HS-5 (cell line): ENCODE data around the gene PGGHG.

ENCODE experiments used
- DNase-seq: peaks from one replicate; pipeline ENCODE4 v3.0.0-alpha.2; 2012; ENCODE audit warnings: low read depth

PGGHG gene

DNA sequence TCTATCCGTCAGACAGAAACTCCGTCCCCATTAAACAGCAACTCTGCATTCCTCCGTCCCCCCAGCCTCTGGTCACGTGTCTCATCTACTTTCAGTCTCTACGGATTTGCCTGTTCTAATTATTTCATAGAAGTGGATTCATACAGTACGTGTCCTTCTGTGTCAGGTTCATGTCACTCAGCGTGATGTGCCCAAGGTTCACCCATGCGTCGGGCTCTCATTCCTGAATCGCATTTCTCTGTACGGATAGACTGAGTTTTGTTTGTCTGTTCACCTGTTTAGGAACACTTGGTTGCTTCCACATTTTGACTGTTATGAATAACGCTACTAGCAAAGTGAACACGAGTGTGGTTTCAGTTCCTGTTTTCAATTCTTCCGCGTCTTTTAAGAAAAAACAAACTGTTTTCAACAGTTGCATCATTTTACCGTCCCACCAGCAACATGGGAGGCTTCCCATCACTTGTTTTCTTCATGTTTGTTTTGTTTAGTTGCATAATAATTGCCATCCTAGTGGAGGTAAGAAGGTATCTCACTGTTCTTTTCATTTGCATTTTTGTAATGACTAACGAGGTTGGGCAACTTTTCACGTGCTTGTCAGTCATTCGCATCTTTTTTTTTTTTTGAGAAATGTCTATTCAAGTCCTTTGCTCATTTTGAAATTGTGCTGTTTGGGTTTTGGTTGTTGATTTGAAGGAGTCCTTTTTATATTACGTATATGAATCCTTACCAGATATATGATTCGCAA lies 19.6 kb upstream of the PGGHG start:
- no peak for DNase-seq

- no peak for DNase-seq
Observed at GRCh38 chr11:270451-271318, 18.2 kb upstream of the PGGHG start.

DNA sequence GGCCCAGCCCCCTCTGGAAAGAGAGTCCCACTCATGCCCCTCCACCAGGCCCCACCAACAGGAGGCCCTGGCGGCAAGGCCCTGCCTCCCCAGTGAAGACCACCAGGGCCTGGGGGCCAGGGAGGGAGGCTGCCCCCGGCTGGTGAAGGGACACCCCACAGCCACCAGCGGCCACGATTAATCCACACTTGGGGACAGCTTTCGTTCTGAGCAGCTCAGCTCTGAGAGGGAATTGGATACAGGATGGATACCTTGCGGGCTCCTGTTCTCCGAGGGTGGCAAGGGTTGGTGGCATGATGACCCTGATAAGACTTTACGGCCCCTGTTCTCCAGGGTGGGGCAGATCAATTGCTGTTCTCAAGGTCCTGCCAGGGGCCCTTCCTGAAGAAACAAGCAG lies 17.6 kb upstream of the PGGHG start:
- no peak for DNase-seq

GRCh38 chr11:272195-272930 lies 16.6 kb upstream of the PGGHG start:
- DNase-seq: no peak

DNA sequence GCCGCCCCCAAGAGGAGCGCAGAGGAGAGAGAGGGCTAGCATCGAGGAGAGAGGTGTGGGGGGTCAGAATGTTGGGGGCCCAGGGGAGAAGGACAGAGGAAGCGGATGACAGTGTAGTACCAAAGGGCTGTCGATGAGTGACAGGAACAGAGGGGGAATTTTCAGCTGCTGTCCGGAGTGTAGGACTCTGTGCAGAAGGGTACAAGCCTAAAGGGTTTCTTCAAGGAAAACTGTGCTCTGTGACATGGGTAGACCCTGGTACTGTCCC lies 16.1 kb upstream of the PGGHG start:
- no peak for DNase-seq

DNA sequence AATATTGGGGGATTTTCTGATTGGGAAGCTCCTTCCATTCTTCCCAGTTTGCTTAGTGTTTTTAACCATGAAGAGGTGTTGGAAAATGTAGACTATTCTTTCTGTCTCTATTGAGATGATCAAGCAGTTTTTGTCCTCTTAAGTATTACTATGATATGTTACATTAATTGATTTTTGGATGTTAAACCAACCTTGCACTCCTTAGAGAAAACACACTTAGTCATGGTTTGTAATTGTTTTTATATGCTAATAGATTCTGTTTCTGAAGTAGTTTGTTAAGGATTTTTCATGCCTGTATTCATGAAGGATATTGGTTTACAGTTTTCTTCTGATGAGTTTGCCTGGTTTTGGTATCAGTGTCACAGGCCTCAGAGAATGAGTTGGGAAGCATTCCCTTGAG lies 12.7 kb upstream of the PGGHG start:
- DNase-seq: no peak

DNA sequence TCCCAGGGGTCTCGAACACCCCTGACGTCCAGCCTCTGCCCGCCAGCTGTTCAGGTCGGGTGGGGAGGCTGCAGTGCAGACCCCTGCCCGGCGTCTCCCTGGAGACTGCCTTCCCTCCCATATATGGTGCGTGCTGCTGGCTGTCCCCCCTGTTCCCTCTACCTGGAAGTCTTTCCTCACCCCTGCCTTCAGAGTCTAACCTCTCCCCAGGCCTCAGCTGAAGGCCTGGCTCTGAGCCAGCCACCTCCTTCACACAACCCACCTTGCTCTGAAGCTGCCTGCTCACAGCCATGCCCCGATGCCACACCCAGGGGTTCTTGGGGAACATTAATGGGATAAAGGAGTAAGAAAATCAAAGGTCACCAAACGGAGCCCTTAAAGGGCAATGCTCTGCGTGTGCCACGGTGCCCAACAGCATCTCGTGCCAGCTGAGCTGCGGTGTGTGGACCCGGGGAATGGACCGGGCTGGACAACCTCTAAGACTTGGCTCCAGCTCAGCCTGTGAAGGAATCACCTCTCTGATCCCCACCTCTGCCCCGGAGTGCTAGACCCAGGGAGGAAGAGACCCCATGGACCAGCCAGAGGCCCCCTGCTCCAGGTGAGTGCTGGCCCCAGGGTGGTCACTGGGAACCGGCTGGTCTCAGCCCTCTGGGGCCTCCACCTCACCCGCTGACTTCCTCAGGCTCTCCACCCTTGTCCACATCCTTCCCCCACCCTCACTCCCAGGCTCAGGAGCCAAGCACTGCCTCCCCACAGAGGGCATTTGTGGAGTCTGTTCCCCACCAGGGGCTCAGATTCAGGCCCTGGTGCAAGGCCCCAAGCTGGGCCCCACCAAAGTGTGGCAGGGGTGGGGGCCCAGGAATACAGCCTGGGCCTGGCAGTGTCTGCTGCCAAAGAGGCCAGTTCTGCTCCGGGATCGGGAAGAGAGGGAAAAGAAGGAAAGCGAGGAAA lies 10.7 kb upstream of the PGGHG start, which contains the start of gene NLRP6:
NLRP6 (plus strand) TSS at position 407 of the 951 bp plus-strand sequence; CDS start at position 570, 163 bp downstream.
- no peak for DNase-seq

DNA sequence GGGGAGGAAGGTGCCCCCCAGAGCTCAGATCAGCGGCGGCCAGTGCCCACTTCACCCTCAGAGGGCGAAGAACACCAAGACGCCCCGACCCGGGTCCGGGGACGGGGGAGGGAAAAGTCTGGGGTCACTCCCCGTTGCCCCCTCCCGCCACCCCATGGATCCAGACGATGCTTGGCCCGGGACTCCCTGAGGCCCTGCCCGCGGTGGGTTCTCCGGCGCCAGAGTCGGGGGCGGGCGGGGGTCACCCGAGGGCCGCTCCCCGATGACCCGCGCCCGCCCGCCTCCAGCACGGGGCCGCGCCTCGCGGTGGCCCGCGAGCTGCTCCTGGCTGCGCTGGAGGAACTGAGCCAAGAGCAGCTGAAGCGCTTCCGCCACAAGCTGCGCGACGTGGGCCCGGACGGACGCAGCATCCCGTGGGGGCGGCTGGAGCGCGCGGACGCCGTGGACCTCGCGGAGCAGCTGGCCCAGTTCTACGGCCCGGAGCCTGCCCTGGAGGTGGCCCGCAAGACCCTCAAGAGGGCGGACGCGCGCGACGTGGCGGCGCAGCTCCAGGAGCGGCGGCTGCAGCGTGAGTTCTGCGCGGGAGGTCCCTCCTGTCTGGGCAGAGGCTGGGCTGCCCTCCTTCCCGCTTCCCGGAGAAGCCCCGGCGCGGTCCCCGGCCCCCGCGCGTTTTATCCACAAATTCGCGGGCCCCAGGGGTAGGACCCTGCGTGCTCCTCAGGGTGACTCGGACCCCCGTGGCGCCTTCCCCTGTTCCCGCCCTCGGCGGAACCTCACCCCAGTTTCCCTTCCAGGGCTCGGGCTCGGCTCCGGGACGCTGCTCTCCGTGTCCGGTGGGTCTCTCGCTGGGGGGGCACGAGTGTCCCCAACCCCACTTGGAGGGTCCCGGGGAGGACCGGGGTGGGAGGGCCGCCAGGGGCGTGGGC lies 9.6 kb upstream of the PGGHG start:
- no peak for DNase-seq

- DNase-seq: no peak
Observed at GRCh38 chr11:279966-280705, 8.8 kb upstream of the PGGHG start.

DNA sequence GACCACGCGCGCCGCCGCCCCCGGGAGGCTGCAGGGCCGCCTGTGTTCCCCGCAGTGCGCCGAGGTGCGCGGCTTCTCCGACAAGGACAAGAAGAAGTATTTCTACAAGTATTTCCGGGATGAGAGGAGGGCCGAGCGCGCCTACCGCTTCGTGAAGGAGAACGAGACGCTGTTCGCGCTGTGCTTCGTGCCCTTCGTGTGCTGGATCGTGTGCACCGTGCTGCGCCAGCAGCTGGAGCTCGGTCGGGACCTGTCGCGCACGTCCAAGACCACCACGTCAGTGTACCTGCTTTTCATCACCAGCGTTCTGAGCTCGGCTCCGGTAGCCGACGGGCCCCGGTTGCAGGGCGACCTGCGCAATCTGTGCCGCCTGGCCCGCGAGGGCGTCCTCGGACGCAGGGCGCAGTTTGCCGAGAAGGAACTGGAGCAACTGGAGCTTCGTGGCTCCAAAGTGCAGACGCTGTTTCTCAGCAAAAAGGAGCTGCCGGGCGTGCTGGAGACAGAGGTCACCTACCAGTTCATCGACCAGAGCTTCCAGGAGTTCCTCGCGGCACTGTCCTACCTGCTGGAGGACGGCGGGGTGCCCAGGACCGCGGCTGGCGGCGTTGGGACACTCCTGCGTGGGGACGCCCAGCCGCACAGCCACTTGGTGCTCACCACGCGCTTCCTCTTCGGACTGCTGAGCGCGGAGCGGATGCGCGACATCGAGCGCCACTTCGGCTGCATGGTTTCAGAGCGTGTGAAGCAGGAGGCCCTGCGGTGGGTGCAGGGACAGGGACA lies 8.0 kb upstream of the PGGHG start:
- no peak for DNase-seq

DNA sequence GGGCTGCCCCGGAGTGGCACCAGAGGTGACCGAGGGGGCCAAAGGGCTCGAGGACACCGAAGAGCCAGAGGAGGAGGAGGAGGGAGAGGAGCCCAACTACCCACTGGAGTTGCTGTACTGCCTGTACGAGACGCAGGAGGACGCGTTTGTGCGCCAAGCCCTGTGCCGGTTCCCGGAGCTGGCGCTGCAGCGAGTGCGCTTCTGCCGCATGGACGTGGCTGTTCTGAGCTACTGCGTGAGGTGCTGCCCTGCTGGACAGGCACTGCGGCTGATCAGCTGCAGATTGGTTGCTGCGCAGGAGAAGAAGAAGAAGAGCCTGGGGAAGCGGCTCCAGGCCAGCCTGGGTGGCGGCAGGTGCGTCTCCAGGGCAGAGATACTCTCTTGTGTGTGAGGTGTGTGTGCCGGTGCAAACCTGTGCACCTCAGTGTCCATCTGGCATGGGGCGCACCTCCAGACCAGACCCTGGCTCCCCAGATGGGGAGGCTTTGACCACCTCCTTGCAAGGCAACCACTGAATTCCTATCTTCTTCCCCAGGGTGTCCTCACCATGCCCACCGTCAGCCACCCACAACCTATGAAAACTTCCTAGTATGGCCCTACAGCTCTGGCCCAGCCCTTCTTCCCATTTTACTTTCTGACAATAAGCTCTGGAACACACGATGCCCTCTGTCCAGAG lies 7.3 kb upstream of the PGGHG start:
- DNase-seq: no peak

DNA sequence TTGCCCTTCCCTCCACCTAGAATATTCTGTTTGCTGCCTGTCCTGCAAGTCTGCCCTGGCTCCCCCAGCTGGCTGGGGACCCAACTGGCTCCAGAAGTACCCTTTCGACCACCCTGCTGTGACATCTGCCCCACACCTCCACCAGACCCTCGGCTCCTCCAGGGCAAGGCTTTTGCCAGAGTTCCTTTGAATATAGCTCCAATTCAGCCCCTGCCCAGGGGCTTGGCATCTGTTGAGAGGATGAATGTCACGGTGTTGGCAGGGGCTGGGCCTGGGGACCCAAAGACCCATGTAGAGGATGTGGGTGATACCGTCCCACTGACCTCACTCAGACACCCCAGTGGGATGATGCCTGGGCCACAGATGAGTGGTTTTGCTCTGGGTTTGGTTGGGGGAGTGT lies 6.8 kb upstream of the PGGHG start:
- DNase-seq: no peak

GRCh38 chr11:282630-283360 lies 6.1 kb upstream of the PGGHG start:
- DNase-seq: no peak

GRCh38 chr11:283405-284104 lies 5.4 kb upstream of the PGGHG start:
- no peak for DNase-seq

DNA sequence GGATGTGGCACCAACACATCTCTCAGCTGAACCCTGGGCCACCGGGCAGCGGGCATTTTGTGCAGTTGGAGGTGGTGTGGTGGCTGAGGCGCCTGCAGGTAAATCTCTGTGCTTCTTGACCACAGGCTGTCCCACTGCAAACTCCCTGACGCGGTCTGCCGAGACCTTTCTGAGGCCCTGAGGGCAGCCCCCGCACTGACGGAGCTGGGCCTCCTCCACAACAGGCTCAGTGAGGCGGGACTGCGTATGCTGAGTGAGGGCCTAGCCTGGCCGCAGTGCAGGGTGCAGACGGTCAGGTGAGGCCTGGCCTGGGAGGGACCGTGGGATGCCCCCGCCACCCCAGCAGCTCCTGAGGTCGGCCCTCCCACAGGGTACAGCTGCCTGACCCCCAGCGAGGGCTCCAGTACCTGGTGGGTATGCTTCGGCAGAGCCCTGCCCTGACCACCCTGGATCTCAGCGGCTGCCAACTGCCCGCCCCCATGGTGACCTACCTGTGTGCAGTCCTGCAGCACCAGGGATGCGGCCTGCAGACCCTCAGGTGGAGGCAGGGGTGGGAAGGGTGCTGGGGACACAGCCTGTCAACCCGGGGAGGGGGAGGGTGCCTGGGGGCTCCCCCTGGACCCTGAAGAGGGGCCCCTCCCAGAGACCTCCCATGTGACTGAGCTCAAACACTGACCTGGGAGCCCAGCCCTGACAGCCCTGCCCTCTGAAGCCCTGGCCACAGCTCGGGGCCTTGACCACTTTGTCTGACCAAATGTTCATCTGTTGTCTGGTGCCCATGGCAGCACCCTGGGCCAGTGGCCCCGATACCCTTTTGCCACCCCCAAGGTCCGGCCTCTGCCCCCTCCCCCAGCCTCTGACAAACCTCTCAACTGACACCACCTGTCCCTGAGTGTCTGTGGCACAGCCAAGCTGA lies 4.6 kb upstream of the PGGHG start:
- DNase-seq: no peak
